Stimulated activated CD4-positive, alpha-beta T cell treated with anti-CD3 and anti-CD28 coated beads, TNF-alpha, amount 100 ng/mL, for 4 hours (primary cell): Measurements from ENCODE around the gene ADAMTSL2.

Experiments used
- DNase-seq, 3 experiments: peaks; one replicate each; pipeline ENCODE4 v3.0.0-alpha.2; 2020; ENCODE audit warnings: low read depth in 3 of 3

Gene ADAMTSL2

DNA sequence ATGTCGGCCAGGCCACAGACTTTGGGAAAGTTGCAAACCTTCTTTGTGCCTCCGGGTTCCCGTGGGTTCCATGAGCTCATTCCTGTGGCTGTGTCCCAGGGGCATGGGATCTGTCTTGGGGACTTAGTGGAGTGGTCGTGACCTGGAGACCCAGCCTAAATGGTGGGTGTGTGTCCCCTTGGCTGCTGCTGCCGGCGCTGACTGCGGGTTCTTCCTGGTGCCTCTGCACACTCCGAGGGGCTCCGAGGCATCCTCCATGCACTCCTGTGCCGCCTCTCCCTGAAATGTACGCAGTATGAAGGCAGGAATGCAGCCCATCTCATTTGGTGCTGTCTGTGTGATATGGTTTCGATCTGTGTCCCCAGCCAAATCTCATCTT lies 34.6 kb upstream of the ADAMTSL2 start:
- DNase-seq: no peak

DNA sequence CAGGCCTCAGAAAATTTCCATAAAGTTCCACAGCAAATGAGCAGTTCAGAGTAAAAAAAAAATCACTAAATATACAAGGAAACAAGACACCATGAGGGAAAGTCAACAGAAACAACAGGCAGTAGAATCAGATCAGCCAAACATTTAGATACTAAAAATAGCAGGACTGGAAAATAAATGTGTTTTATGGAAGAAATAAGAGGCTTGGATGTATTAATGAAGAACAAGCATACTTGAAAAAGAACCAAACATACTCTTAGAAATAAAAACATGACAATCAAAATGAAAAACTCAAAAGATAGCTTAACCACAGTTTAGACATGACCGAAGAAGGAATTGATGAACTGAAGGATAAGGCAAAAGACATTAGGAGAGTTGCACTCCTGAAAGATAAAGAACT lies 32.4 kb upstream of the ADAMTSL2 start:
- no peak for DNase-seq

DNA sequence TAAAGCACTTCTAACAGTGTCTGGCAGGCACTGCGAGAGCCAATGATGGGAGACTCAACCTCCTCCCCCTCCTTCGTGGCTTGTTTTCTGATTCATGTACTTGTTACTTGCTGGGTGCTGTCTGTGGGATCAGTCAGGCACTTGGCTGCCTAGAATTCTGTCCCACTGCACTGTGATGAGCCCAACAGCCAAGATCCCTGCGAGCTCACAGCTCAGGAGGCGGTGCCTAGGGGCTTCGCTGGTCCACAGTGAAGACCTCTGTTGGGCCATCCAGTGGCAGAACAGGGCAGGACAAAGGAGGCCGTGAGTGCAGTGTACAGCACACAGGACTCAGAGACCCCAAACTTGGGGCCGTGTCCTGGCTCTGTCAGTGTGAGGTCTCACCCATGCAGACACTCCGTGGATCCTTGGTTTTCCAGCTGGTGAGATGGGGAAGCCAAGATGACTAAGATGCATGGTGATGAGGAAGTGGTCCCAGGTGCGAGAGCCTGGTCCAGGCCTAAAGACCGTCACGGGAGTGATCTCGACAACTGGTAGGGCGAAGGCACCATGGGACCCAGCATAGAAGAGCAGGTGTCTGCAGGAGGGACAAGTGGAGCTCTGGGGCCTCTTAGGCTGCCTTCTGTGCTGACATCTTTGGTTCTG lies 29.2 kb upstream of the ADAMTSL2 start:
- DNase-seq: no peak

DNA sequence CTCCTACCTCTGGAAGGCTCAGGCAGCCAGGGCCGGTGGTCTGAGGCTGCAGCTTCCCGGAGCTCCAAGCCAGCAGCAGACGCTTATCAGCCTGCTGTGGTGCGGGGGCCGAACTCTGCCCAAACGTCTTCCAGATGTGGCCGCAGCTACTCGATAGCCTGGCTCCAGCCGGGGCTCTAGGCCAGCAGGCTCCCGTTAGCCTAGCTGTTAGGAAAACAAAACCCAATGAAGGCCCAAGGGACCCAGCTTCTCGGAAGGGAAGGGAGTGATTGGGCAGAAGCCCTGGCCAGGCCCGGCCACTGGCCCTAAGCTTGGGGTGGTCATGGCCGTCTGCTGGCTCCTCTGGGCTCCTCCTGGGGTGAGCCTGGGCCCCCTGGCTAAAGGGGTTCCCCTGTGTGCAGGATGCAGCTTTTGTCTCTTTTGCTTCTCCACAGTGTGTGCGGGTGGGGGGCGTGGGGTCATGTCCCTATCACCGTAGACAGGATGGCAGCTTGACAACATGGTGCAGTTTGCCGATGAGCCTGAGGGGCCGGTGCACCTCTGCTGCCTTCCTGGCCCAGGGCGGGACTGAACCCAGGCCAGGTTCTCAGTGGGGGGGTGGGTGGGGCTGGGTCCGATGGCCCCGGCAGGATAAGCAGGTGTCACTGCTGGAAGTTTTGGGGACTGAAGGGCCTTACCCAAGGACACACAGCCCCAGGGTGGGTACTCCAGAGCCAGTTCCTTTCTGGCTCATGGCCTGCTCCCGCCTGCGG lies 28.4 kb upstream of the ADAMTSL2 start:
- no peak for DNase-seq

DNA sequence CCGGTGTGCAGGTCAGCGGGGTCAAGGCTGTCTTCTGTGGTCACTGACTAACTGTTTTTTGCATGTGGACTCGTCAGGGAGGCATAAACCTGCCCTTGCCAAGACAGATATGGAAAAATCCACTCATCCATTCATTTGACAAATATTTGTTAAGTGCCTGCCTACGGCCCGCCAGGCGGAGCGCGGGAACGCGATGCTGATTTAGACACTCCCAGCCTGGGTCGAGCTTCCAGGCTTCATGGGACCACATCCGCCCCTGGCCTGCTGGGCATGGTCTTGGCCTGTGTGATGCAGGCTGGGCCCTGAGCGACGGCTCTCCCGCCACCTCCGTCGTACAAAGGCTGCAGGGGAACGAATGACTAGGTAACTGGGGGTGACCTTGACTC lies 27.9 kb upstream of the ADAMTSL2 start:
- DNase-seq: no peak

DNA sequence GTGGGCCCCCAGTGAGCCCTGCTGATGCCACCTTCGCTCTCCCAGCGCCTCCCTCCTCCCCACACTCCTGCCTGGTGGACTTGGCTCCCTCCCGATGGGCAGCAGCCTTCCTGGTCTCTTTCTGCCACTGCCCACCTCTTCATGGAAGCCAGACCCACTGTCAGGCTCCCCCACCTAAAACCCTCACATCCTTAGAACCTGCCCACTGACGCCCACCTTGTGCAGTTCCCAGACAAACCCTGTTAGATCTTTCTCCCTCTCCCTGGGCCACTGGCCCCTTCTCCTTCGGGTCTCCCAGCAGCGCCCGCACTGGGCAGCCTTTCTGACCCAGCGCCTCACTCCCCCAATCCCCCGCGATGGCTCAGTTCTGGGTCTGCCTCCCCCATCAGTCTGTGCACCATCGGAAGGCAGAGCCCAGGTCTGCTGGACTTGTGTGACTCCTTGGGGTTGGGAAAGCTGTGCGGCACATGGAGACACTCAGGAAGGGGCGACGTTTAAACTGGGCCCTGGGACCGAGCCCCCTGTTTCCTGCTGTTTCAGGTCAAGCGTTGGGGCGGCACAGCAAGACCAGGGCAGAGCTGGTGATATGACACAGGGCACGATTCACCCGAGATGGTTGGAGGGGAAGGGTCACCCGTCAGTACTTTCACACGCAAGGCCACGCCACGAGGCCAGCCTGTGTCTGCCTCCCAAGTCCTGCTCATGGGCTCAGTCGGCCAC lies 27.1 kb upstream of the ADAMTSL2 start:
- no peak for DNase-seq

DNA sequence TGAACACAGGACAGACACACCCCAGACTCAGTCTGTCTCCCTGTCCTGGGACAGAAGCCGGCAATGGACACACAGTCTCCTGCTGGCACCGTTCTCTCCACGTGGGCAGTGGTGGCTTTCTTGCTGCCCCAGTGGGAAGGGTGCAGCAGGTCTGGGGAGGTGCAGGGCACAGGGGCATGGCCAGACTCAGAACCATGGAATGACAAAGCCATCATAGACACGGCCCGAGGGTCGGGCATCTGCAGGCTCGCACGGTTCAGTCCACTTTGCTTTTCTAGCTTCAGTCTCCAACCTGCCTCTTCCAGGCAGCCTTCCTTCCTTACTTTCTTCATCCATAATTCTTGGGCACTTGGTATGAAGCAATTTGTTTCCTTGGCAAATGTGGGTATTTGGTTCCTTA lies 26.5 kb upstream of the ADAMTSL2 start:
- no peak for DNase-seq

DNA sequence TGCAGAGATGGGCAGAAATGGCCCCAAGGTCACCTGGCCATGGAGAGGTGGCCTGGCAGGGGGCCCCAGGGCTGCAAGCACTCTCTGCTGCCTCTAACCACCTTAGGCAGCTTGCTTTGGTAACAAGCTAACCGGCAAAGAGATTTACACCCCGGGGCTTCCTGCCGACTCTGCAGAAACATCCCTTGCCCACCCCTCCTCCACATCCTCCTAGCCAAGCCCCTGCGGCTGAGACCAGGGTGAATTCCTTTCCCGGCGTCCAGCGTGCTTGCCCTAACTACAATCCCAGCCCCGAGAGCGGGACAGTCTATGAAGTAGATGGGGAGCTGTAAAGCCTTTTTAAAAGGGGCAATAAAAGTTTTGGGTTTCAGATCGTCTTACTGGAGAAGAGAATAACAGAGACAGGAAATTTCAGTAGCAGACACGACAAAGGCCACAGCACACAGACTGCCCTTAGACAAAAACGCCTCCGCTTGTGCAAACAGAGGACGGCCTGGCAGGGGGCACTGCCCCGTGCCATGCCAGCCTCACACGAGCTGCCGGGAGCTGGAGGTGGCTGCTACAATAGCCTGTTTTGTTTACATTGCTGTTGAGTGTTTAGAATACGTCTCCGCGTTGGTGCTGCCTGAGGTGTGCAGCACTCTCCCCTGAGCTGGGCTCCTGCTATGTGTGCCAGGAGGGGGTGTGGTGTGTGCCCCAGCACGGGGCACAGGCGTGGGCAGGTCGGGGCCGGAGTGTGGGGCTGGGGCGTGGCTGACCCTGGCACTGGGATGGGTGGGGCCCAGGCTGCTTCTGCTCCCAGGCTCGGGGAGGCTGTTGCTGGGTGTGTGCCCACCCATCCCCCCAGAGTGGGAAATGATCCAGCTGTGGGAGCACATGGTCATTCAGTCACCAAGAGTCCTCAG lies 25.1 kb upstream of the ADAMTSL2 start:
- DNase-seq: no peak

DNA sequence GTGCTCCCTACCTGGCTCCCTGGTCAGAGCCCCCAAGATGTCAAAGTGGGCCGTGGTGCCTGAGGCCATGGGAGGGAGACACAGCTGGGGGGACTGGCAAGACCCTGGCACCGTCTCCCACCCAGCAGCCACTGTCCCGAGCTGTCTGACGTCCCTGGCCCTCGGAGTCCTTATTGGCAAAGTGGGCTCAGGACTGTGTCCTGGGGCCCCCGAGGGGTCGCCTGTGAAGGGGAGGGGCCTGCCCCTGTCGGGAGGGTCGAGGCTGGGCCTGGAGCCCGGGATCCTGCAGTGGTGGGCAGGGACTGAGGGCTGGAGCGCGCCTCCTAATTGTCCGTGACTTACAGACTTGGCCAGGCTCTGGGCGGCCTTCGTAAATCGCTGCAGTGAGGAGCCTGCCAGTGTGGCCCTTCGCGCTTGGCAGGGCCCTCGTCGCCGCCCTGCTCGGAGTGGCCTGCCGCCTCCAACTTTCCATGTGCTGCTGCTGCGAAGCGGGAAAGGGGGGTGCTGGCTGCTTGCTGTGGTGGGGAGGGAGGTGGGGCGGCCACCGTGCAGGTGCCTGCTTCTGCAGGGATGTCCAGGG lies 23.5 kb upstream of the ADAMTSL2 start:
- no peak for DNase-seq

DNA sequence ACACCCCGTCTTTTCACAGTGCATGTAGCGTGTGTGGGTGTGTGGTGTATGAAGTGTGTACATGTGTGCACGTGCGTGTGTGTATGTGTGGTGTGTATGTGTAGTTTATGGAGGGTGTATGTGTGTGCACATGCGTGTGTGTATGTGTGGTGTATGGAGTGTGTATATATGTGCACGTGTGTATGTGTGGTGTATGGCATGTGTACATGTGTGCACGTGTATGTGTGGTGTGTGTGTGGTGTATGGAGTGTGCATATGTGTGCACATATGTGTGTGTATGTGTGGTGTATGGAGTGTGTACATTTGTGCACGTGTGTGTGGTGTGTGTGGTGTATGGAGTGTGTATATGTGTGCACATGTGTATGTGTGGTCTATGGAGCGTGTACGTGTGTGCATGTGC lies 22.9 kb upstream of the ADAMTSL2 start:
- no peak for DNase-seq

DNA sequence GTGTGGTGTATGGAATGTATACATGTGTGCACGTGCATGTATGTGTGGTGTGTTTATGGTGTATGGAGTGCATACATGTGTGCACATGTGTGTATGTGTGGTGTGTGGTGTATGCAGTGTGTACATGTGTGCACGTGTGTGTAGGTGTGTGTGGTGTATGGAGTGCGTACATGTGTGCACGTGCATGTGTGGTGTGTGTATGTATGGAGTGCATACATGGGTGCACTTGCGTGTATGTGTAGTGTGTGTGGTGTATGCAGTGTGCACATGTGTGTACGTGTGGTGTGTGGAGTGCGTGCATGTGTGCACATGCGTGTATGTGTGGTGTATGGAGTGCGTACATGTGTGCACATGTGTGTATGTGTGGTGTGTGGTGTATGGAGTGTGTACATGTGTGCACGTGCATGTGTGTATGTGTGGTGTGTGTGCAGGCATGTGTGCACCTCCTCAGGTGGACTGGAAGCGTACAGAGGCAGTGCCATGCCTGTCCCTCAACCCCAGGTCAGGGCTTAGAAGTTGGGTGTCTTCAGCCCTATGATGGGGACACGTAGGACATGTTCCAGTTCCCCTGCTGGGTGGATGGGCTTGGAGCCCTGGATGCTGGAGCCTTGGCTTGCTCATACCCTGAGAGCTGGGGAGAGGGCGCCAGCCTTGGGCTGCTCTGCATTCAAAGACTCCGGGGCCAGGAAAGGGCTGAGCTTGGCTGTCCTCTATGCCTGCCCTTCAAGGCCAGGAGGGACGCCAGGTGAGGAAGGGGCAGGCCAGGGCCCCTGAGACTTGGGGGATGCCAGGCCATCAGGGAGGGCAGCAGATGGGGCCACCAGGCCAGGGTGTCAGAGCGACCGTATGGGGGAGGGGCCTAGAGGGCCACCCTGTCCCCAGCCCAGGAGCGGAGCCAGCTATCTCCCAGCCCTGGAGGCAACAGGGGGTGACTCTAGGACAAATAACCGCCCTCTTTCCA lies 22.0 kb upstream of the ADAMTSL2 start:
- DNase-seq: no peak

DNA sequence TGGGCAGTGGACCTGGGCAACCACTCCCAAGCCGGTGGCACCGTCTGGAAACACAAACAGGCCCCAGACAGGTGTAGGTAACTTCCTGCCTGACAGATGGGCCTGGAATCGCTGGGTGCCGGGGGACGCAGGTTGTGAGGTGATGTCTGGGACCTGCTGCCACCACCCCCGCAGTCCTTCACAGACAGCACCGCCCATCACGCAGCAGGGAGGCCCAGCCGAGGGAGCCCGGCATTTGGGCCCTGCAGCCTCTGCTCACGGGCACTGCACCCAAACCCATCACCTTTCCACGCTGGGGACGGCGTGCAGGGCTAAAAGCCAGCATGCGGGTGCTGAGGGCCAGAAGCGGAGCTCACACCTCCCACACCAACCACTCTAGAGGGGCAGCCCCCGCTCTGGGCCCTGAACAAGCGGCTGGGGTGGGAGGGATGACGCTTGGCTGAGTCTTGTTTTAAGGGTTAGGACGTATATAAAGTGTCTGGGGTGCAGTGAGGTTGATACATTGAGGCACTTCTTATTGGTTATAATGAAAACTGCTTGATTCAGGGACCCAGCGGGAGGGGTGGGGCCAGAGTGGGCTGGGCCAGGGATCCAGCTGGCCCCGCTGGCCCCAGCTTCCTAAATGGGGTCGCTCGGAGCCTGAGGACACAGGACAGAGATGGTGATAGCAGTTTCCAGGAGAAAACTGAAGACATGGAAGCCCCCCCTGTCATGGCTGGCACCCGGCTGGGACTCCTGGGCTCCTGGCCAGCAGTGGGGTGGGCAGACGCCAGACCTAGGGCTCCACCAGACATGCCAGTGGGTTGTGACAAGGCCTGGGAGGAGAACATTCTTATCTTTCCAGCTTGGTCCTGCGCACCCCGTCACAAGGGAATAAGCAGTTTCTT lies 21.0 kb upstream of the ADAMTSL2 start:
- DNase-seq: no peak

DNA sequence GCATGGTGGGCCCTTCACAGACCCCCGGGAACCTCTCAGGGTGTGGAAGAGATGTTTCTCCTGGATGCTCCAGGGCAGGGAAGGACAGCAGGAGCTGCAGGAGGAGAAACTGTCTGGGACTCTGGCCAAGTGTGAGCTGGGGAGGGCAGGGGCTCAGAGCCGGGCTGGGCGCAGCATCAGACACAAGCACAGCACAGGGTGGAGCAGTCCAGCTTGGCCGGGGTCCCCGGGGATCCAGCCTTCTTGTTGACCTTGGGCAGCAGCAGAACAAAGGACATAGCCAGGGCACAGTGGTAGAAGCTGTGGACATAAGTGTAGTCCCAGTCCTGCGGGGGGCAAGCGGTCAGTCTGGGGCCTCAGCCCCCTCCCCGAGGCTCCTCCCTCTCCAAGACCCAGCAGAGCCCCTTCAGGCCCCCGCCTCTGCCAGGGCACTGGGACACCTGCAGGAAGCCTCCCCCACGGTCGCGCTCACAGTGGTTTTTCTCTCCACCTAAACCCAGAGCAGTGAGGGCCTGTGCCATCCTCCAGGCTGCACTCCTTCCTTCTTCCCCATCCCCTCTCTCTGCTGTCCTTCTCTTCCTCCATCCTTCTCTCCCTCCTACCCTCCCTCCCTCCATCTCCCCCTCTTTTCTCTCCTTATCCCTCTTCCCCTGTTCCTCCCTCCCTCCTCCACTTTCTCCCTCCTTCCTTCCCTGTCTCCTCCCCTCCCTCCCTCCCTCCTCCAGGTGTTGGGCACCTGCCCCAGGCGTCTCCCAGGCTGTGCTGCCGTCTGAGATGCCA lies 19.9 kb upstream of the ADAMTSL2 start:
- no peak for DNase-seq

DNA sequence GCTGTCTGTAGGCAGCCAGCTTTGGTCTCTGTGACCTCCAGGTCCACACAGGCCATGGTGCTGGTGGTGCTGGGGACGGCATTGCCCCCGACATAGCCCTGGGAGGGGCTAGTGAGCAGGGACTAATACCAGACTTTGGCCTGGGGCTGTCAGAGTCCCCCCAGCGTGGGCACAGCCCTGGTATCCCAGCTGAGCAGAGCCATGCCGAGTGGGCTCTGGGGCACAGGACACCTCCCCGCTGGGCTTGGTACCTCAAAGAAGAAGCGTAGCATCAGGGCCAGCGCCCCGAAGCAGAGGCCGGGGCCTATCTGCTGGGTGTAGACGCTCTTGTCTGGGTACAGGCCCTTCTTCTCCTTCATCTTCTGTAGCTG lies 19.3 kb upstream of the ADAMTSL2 start:
- no peak for DNase-seq

DNA sequence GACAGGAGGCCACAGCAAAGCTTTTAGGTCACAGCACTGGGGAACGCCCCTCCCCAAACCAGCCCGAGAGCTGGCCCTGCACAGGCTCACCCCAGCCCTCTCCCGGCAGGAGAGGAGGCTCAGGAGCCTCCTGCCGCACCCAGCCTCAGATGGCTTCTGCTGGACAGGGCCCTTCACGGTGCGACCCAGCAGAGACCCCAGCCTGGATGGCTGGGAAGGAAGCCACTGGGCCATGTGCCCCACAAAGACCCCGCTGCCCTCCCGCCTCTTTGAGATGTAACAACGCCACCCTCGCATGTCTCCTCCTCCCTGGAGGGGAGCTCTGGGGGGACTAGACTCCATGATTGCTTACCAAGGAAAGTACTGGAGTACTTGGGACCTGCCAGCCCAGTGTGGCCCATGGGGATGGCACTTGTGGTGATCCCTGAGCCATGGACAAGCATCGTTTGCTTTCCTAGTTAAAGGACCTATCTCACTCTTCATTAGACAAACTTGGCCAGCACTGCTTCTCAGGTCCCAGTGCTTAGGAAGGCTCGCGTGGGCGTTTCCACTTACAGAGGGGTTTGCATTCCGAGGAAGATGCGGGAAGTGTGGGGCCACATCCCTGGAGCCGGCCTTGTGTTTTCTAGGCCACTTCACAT lies 18.8 kb upstream of the ADAMTSL2 start:
- no peak for DNase-seq

DNA sequence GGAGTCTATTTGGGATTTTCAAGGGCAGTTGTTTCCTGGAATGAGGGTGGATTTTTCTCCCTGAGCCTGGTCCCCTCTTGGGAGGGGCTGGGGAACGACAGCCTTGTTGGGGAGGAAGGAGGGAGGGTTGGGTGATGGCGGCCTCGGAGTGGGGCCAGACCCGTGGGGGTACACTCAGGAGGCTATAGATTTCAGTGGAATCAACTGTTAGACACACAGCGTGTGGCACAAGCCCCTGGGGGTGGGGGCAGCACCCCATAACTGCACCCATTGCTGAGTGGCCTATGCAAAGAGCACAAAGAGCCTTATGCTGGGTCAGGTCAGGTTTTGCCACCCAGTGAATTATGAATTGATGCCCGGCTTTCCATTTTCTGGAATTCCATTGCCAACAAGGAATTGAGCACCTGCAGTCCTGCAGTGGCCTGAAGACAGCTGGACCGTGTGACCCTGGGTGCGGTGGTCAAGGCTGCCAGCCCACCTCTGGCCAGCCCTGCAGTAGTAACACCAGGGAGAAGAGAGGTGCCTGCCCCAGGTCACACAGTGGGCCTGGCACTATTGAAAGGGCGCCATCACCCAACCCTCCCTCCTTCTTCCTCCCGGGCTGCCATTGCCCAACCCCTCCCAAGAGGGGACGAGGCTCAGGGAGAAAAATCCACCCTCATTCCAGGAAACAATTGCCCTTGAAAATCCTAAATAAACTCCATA lies 18.1 kb upstream of the ADAMTSL2 start:
- no peak for DNase-seq

DNA sequence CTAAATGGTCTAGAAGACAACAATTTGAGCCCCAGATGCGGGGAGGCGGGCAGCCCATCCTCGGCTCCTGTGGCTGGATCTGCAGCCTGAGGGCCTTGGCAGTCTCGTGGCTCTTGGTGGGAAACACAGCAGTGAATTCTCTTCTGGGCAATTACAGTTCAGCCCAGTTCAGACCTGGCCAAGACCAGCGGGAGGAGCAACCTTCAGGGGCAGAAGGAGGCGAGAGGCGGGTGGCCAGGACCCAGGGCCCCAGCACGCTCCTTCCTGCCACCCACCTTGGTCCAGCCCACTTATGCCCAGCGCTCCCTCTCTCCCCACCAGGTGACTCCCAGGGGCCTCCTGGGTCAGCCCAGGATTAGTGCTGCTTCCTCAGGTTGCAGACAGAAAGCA lies 17.5 kb upstream of the ADAMTSL2 start:
- DNase-seq: no peak

DNA sequence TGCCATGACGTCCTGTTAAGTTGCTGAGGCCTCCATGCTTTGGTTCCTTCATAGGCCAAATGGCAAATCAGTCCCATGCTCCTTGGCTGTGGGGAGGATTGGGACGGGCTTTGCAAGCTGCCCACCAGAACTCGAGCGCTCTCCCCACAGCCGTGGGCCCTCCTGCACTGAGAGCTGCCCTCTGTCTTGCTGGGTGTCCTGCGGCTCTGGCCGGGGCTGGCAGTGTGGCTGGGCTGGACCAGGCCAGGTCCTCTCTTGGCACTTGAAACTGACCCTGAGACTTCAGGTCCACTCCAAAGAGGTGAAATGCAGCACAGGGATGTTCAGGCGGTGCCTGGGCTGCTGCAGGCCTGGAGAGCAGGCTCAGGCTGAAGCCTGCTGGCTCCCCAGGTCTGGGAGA lies 16.8 kb upstream of the ADAMTSL2 start:
- DNase-seq: no peak
